HEK293 (cell line): ENCODE results near the gene TBXA2R.

ENCODE experiments used
- CTCF ChIA-PET: fragments of 350-600 bp; formaldehyde crosslinking; extraction: SDS; loops from one replicate; lab custom pipeline; 2021; ENCODE audit warnings: antibody characterized with exemption; lab: Yijun Ruan, JAX
- POLR2A ChIA-PET: fragments of 300-600 bp; formaldehyde crosslinking; extraction: SDS; loops from one replicate; lab custom pipeline; 2020; ENCODE audit warnings: antibody characterized with exemption, inconsistent platforms; lab: Yijun Ruan, JAX
- H3K27ac ChIP-seq: fragments of 200-500 bp; sonication (Bioruptor generic); 2 replicates; pipeline ENCODE4 v1.5.1; 2014; ENCODE audit warnings: low read depth, low read length, control low read depth, inconsistent platforms; ENCODE audit errors: extremely low read depth
- H3K36me3 ChIP-seq, 2 experiments: fragments of 200-500 bp in 1 of 2; sonication (Bioruptor generic) in 1 of 2; 1 replicate in 1 of 2; 2 replicates in 1 of 2; pipeline ENCODE4 v1.5.1; 2014 to 2017; ENCODE audit warnings: inconsistent platforms in 2 of 2, low read length in 2 of 2; ENCODE audit not compliant: control insufficient read depth in 2 of 2, insufficient read depth in 1 of 2
- H3K4me1 ChIP-seq: fragments of 200-500 bp; sonication (Bioruptor generic); 2 replicates; pipeline ENCODE4 v1.5.1; 2014; ENCODE audit warnings: mild to moderate bottlenecking, low read length, inconsistent platforms; ENCODE audit not compliant: control insufficient read depth, insufficient read depth
- H3K4me3 ChIP-seq: 2 replicates; pipeline ENCODE4 v1.5.1; 2011; ENCODE audit warnings: low read depth, mild to moderate bottlenecking, control low read depth, low read length, moderate library complexity
- H3K9me3 ChIP-seq: fragments of 200-500 bp; sonication (Bioruptor generic); 2 replicates; pipeline ENCODE4 v1.5.1; 2014; ENCODE audit warnings: low read depth, low read length, inconsistent platforms; ENCODE audit not compliant: control insufficient read depth, insufficient read depth
- GLIS1 ChIP-seq: fragments of 450-650 bp; formaldehyde crosslinking; IDR thresholded peaks from 2 replicates; pipeline ENCODE4 v1.5.1; 2016; ENCODE audit warnings: missing biosample characterization, missing genetic modification characterization
- KLF16 ChIP-seq: fragments of 450-650 bp; formaldehyde crosslinking; IDR thresholded peaks from 2 replicates; pipeline ENCODE4 v1.5.1; 2017; ENCODE audit warnings: missing biosample characterization, missing genetic modification characterization
- KLF8 ChIP-seq: fragments of 450-650 bp; formaldehyde crosslinking; IDR thresholded peaks from 2 replicates; pipeline ENCODE4 v1.5.1; 2016; ENCODE audit warnings: missing biosample characterization, missing genetic modification characterization
- MEIS1 ChIP-seq: sonication (generic); formaldehyde crosslinking; IDR thresholded peaks from 2 replicates; pipeline ENCODE4 v1.8.1; 2022; ENCODE audit warnings: missing genetic modification reagents, mild to moderate bottlenecking, borderline replicate concordance
- OVOL3 ChIP-seq: fragments of 450-650 bp; formaldehyde crosslinking; IDR thresholded peaks from 2 replicates; pipeline ENCODE4 v1.5.1; 2016; ENCODE audit warnings: missing biosample characterization, missing genetic modification characterization
- PRDM1 ChIP-seq: fragments of 450-650 bp; formaldehyde crosslinking; IDR thresholded peaks from 2 replicates; pipeline ENCODE4; 2016; ENCODE audit warnings: missing biosample characterization, missing genetic modification characterization
- REST ChIP-seq: fragments of 450-650 bp; formaldehyde crosslinking; IDR thresholded peaks from 2 replicates; pipeline ENCODE4 v1.5.1; 2016; ENCODE audit warnings: missing biosample characterization, missing genetic modification characterization
- SALL2 ChIP-seq: fragments of 450-650 bp; formaldehyde crosslinking; IDR thresholded peaks from 2 replicates; pipeline ENCODE4 v1.5.0; 2017; ENCODE audit warnings: missing biosample characterization, mild to moderate bottlenecking, missing genetic modification characterization, borderline replicate concordance
- SCRT2 ChIP-seq: fragments of 450-650 bp; formaldehyde crosslinking; IDR thresholded peaks from 2 replicates; pipeline ENCODE4 v1.5.1; 2016; ENCODE audit warnings: missing biosample characterization, missing genetic modification characterization
- SP3 ChIP-seq: fragments of 450-650 bp; formaldehyde crosslinking; IDR thresholded peaks from 2 replicates; pipeline ENCODE4 v1.5.1; 2016; ENCODE audit warnings: missing biosample characterization, missing genetic modification characterization
- ZBTB1 ChIP-seq: fragments of 450-650 bp; formaldehyde crosslinking; IDR thresholded peaks from 2 replicates; pipeline ENCODE4 v1.5.1; 2016; ENCODE audit warnings: missing biosample characterization, missing genetic modification characterization
- ZBTB20 ChIP-seq: fragments of 450-650 bp; formaldehyde crosslinking; IDR thresholded peaks from 2 replicates; pipeline ENCODE4 v1.5.1; 2016; ENCODE audit warnings: missing biosample characterization, missing genetic modification characterization
- ZBTB21 ChIP-seq: fragments of 450-650 bp; formaldehyde crosslinking; IDR thresholded peaks from 2 replicates; pipeline ENCODE4 v1.5.1; 2017; ENCODE audit warnings: missing biosample characterization, missing genetic modification characterization
- ZFP69B ChIP-seq: fragments of 450-650 bp; formaldehyde crosslinking; IDR thresholded peaks from 2 replicates; pipeline ENCODE4 v1.5.1; 2016; ENCODE audit warnings: missing biosample characterization, missing genetic modification characterization
- ZNF133 ChIP-seq: fragments of 450-650 bp; formaldehyde crosslinking; IDR thresholded peaks from 2 replicates; pipeline ENCODE4 v1.5.1; 2016; ENCODE audit warnings: missing biosample characterization, missing genetic modification characterization
- ZNF248 ChIP-seq: fragments of 450-650 bp; formaldehyde crosslinking; IDR thresholded peaks from 2 replicates; pipeline ENCODE4 v1.5.1; 2017; ENCODE audit warnings: missing biosample characterization, missing genetic modification characterization
- ZNF311 ChIP-seq: fragments of 450-650 bp; formaldehyde crosslinking; IDR thresholded peaks from 2 replicates; pipeline ENCODE4 v1.5.1; 2017; ENCODE audit warnings: missing biosample characterization, missing genetic modification characterization, borderline replicate concordance
- ZNF362 ChIP-seq: fragments of 450-650 bp; formaldehyde crosslinking; IDR thresholded peaks from 2 replicates; pipeline ENCODE4 v1.5.1; 2016; ENCODE audit warnings: missing biosample characterization, missing genetic modification characterization
- ZNF366 ChIP-seq: fragments of 450-650 bp; formaldehyde crosslinking; conservative IDR thresholded peaks from 2 replicates; pipeline ENCODE4 v1.5.1; 2016; ENCODE audit warnings: missing biosample characterization, missing genetic modification characterization
- ZNF433 ChIP-seq: fragments of 450-650 bp; formaldehyde crosslinking; IDR thresholded peaks from 2 replicates; pipeline ENCODE4 v1.5.1; 2016; ENCODE audit warnings: missing biosample characterization, missing genetic modification characterization, low read depth
- ZNF501 ChIP-seq: fragments of 450-650 bp; formaldehyde crosslinking; IDR thresholded peaks from 2 replicates; pipeline ENCODE4 v1.5.1; 2016; ENCODE audit warnings: missing biosample characterization, missing genetic modification characterization
- ZNF571 ChIP-seq: fragments of 450-650 bp; formaldehyde crosslinking; IDR thresholded peaks from 2 replicates; pipeline ENCODE4 v1.5.0; 2017; ENCODE audit warnings: missing biosample characterization, missing genetic modification characterization
- ZNF600 ChIP-seq: fragments of 450-650 bp; formaldehyde crosslinking; IDR thresholded peaks from 2 replicates; pipeline ENCODE4 v1.5.1; 2016; ENCODE audit warnings: missing biosample characterization, missing genetic modification characterization
- ZNF654 ChIP-seq: fragments of 450-650 bp; formaldehyde crosslinking; IDR thresholded peaks from 2 replicates; pipeline ENCODE4 v1.5.1; 2016; ENCODE audit warnings: low read depth, missing biosample characterization, missing genetic modification characterization
- ZNF677 ChIP-seq: fragments of 450-650 bp; IDR thresholded peaks from 2 replicates; pipeline ENCODE4 v1.5.0; 2018; ENCODE audit warnings: missing biosample characterization, mild to moderate bottlenecking, missing genetic modification characterization, moderate library complexity
- ZNF785 ChIP-seq: fragments of 450-650 bp; formaldehyde crosslinking; IDR thresholded peaks from 2 replicates; pipeline ENCODE4 v1.5.1; 2016; ENCODE audit warnings: missing biosample characterization, missing genetic modification characterization
- TF ChIP-seq, protein P1 (sequence below): fragments of 450-650 bp; formaldehyde crosslinking; IDR thresholded peaks from 2 replicates; pipeline ENCODE4 v1.5.1; 2016; ENCODE audit warnings: missing biosample characterization, missing genetic modification characterization
- TF ChIP-seq, protein P2 (sequence below): fragments of 450-650 bp; formaldehyde crosslinking; IDR thresholded peaks from 2 replicates; pipeline ENCODE4 v1.5.1; 2016; ENCODE audit warnings: missing biosample characterization, missing genetic modification characterization
- TF ChIP-seq, protein P3 (sequence below): fragments of 450-650 bp; formaldehyde crosslinking; IDR thresholded peaks from 2 replicates; pipeline ENCODE4 v1.5.1; 2016; ENCODE audit warnings: missing biosample characterization, missing genetic modification characterization

The TBXA2R gene

GRCh38 chr19:3626473-3627350 is 20.0 kb upstream of the TBXA2R start, which contains the start of gene CACTIN:
Gene CACTIN, minus strand, starts transcription at chr19:3626790. Its CDS starts 28 bp downstream, at chr19:3626762.
- no peaks in the 10 kb centered on the region for H3K4me1 ChIP-seq
- peaks cover 0 to 21% of the 10 kb centered on the region in 2 experiments; a peak in 2 of 3 replicates for H3K36me3 ChIP-seq
- no peaks in the 10 kb centered on the region for H3K9me3 ChIP-seq
- peak within 1 kb of the TSS; percentile 97 for H3K27ac ChIP-seq
- ChIA-PET POLR2A (interaction anchor here (0.5 to 1.3 kb wide), 3 partner anchors 26 to 329 kb away, joined by 3 read pairs; no protein-coding TSS in a partner anchor), CTCF (interaction anchor here (0.6 kb wide), 1 partner anchor 26 kb away, joined by 3 read pairs; no protein-coding TSS in a partner anchor)
- H3K4me3 ChIP-seq, result peak within 1 kb of the TSS; percentile 90
- TF ChIP-seq ZNF248 (tag by site-specific recombination) (no peak), KLF8 (tag by site-specific recombination) (peak; percentile 99), ZBTB21 (tag by site-specific recombination) (no peak), ZNF133 (tag by site-specific recombination) (no peak), PRDM1 (tag by site-specific recombination) (no peak), ZNF501 (tag by site-specific recombination) (peak; percentile 81), ZFP69B (peak; percentile 77), SCRT2 (tag by site-specific recombination) (no peak), ZNF600 (peak; percentile 70), OVOL3 (tag by site-specific recombination) (no peak), ZNF785 (tag by site-specific recombination) (peak; percentile 31; the same call in 1 of the 2 replicates), ZBTB20 (tag by site-specific recombination) (peak; percentile 28; the same call in 1 of the 2 replicates), MEIS1 (CRISPR knock-in tag) (no peak), ZNF571 (tag by site-specific recombination) (no peak), REST (tag by site-specific recombination) (no peak; the same call in 1 of the 2 replicates), SALL2 (tag by site-specific recombination) (peak; percentile 52; the same call in 1 of the 2 replicates), ZNF362 (tag by site-specific recombination) (no peak), KLF16 (peak; percentile 92), ZNF654 (tag by site-specific recombination) (no peak), ZNF677 (tag by site-specific recombination) (no peak), ZNF366 (no peak), ZBTB1 (tag by site-specific recombination) (no peak), GLIS1 (tag by site-specific recombination) (peak; percentile 86), SP3 (tag by site-specific recombination) (peak; percentile 99), ZNF433 (tag by site-specific recombination) (no peak), ZNF311 (tag by site-specific recombination) (no peak)
- TF ChIP-seq, protein P1, sequence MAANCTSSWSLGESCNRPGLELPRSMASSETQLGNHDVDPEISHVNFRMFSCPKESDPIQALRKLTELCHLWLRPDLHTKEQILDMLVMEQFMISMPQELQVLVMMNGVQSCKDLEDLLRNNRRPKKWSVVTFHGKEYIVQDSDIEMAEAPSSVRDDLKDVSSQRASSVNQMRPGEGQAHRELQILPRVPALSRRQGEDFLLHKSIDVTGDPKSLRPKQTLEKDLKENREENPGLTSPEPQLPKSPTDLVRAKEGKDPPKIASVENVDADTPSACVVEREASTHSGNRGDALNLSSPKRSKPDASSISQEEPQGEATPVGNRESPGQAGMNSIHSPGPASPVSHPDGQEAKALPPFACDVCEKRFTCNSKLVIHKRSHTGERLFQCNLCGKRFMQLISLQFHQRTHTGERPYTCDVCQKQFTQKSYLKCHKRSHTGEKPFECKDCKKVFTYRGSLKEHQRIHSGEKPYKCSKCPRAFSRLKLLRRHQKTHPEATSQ, result no peak
- TF ChIP-seq, protein P2, sequence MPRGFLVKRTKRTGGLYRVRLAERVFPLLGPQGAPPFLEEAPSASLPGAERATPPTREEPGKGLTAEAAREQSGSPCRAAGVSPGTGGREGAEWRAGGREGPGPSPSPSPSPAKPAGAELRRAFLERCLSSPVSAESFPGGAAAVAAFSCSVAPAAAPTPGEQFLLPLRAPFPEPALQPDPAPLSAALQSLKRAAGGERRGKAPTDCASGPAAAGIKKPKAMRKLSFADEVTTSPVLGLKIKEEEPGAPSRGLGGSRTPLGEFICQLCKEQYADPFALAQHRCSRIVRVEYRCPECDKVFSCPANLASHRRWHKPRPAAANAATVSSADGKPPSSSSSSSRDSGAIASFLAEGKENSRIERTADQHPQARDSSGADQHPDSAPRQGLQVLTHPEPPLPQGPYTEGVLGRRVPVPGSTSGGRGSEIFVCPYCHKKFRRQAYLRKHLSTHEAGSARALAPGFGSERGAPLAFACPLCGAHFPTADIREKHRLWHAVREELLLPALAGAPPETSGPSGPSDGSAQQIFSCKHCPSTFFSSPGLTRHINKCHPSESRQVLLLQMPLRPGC, result peak; percentile 53; the same call in 1 of the 2 replicates
- TF ChIP-seq, protein P3, sequence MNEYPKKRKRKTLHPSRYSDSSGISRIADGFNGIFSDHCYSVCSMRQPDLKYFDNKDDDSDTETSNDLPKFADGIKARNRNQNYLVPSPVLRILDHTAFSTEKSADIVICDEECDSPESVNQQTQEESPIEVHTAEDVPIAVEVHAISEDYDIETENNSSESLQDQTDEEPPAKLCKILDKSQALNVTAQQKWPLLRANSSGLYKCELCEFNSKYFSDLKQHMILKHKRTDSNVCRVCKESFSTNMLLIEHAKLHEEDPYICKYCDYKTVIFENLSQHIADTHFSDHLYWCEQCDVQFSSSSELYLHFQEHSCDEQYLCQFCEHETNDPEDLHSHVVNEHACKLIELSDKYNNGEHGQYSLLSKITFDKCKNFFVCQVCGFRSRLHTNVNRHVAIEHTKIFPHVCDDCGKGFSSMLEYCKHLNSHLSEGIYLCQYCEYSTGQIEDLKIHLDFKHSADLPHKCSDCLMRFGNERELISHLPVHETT, result peak; percentile 92
